GM19438 (cell line): ENCODE data around the gene GSX1.
"Not testable (repeated sequence)": the region's sequence is repeated elsewhere in the genome, so short reads cannot be mapped to it uniquely, and the experiment has no call there.

Source experiments
- ATAC-seq: cut with Tn5 transposase; IDR thresholded peaks from one replicate; pipeline ENCODE4 v1.9.1; 2021; ENCODE audit warnings: low read depth; ENCODE audit not compliant: unreplicated experiment

The GSX1 gene

DNA sequence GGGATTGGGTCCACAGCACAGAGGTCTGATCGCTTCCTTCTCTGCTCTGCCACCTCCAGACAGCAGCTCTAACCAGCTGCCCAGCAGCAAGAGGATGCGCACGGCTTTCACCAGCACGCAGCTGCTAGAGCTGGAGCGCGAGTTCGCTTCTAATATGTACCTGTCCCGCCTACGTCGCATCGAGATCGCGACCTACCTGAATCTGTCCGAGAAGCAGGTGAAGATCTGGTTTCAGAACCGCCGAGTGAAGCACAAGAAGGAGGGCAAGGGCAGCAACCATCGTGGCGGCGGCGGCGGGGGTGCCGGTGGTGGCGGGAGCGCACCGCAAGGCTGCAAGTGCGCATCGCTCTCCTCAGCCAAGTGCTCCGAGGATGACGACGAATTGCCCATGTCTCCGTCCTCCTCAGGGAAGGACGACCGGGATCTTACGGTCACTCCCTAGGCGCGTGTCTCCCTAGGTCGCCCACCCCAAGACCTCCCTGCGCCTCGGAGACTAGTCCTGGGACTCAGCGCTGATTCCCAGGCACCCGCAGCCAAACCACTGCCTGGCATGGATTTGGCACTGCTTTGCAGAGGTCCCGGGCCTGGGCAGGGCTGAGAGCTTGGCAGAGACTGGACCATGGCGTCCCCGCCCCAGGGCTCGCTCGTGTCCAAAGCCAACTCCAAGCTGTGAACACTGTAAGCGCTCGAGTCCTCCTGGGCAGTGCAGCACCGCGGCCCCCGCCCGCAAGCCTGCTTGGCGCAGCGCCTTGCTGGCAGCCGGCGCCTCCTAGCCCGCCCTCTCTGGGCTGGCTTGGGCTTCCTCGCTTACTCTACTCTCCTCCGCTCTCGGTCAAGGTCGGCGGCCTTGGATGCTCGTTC is 1.5 kb downstream of the GSX1 start:
- no peak for ATAC-seq

DNA sequence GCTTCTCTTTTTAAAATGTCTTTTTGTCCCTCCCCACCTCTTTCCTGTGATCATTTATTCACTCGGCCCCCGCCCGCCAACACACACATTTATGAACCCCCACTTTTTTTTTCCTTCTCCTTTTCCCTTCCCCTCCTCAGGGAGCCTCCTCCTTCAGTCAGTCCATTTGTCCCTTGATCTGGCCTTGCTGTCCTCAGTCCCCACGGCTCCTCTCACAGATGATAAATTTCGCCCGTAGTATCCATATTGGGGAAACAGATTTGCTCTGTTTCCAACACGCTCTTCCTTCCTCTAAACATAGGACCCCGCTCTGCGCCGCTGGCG is 2.0 kb downstream of the GSX1 start:
- no peak for ATAC-seq

DNA sequence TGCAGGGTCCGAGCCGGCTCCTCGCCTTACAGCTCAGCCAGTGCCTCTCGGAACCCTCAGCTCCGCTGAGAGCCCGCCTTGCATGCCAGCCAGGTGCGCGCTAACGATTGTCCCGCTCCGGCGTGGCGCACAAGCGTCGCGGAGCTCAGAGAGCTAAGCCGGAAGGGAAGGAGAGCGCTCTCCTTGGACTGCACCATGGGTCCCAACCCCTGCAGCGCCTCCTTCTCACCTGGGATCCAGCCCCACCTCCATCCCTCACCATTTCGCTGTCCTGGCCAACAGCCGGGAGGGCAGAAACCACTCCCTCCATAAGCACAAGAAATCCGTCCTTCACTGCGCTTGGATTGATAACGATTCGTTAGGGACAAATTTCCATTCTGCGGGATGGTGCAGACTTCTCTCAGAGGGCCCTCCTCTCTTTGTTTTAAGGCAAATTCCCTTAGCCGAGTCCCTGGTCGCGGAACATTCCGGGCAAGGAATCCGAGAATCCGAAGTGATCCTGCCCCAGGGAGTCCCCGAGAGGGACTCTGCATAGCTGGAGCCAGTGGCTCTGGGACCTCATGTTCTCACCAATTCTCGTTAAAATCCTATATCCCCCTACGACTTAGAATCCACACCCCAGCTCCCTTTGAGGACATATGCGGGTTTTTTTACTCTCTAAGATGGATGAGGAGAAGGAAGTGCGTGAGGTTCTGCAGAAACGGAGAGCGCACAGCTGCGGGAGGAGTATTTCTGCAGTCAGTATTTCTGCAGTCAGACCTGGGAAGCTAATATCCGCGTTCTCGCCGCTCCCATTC is 2.8 kb downstream of the GSX1 start:
- ATAC-seq = no peak

DNA sequence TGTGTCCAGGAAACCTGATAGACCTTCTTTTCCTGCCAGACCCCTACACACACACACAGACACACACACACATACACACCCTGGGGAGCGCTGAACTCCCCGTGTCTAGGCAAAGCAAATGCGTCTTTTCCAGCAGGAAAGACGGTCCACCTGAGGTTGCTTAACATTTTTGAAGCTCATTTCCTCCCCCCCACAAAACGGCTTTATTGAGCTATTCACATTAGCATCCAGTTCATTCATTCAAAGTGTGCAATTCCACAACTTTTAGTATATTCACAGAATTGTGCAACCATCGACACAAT is 3.4 kb downstream of the GSX1 start:
- no peak for ATAC-seq

DNA sequence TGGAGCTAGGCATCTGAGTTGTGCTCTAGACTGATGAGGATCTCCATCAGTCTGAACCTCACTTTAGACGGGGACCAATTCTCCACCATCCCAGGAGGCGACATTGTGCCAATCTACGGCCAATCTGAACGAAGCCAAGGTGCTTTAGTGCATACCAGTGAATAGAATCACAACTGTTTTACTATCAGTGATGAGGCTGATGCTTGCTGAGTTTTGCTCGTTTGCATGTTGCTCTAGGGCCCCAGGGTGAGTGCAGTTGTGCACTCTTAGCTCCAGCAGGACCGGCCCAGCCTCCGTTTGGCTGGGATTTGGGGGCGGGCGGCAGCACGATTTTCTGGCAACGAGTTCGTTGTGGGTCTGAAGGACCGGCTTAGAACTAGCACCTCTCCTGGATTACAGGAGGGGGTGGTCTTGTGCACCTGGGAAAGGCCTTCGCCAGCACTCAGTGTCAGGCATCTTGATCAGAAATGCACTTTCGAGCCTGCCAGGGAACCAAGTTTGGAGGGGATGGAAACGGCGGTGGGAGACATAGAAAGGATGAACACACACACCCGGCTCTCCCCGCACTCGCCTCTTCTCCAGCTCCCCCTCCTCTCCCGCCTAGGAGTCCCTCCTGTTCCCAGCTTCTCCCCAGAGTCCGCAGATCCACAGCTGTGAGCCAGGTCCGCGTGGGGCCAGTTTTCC is 4.4 kb downstream of the GSX1 start:
- no peak for ATAC-seq

DNA sequence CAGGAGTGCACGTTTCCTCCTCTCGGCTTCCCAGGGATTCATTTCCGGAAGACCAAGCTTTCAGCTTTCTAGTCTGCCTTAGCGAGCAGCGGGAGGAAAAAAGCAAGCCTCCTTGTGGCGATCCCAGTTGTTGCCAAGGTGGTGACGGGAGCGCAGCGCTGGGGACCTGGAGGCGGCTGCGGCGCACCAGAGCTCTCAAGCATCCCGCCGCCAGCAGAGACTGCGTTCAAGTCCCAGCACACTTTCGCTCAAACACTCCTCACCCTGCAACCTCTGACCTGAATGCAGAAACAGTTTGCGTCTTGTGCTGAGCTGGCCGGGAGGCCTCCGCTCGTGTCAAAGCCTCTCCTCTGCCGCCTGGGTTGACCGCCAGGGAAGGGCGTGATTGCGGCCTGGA is 4.9 kb downstream of the GSX1 start:
- no peak for ATAC-seq

DNA sequence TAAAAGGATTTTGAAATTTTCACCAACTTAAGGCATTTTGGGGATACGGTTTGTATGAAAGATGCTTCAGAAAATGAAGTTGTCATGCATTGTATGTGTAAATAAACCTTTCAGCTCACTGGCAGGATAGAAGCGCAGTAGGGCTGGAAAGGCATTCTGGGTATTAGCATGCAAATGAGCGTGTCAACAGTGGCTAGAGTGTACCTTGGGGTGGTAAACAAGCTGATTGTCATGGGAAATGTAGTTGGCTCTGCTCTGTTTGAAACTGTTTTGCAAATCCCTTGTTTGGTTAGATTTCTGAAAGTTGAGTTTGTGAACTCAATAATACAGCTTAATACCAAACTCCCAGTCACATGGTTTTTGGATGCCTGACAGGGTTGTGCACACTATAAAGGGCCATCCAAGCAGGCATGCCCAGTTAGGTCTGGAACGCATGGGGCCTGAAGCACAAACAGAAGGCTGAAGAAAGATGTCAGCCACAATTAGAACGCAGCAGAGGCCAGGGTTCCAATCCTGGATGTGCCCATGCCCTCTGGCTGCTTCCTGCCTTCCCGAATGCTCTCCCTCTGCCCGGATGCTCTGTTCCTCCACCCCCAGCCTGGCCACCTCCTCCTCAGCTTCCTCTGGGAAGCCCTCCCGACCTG is 14.6 kb downstream of the GSX1 start:
- no peak for ATAC-seq

DNA sequence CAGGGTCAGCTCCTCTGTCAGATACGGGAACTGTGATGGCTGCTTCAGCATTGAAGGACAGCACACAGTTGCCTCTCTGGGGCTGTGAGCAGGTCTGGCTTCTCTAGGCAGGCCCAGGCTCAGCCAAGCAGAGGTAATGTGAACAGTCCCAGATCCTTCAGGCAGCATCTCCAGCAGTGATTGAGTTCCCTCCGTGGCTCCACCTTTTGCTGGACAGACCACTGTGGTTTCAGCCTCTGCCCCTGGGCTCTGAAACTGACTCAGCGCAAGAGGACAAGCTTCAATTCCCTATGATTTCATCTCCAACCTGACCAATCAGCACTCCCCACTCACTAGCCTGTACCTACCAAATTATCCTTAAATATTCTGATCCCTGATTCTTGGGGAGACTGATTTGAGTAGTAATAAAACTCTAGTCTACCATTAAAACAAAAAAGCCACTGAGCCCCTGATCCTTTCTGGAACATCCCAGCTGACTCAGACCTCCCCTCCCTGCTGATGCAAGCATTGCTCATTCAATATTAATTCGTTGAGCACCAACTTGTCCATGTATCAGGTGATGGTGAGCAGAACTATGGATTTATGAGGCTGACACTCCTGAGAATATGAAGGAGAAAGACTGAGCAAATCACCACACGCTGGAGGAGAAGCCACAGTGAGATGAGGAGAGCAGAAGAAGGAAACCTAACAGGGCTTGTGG is 16.7 kb downstream of the GSX1 start:
- ATAC-seq = no peak

DNA sequence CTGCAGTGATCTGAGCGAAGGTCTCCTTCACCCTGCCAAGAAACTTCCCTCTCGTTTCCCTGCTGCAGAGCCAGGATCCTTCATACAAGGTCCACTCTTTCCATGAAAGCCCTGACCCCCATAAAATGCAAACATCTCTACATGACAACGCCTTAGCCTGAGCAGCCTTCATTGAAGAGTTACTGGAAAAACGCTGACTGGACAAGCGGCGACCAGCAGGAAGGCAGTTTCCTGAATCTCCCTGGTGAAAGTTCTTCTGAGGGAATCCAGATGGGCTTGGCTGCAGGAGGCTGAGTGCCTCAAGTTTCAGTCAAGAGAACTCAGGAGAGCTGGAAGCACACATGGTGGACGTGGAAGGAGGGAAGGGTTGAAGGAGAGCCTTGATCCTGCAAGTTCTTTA is 17.7 kb downstream of the GSX1 start:
- ATAC-seq = no peak

DNA sequence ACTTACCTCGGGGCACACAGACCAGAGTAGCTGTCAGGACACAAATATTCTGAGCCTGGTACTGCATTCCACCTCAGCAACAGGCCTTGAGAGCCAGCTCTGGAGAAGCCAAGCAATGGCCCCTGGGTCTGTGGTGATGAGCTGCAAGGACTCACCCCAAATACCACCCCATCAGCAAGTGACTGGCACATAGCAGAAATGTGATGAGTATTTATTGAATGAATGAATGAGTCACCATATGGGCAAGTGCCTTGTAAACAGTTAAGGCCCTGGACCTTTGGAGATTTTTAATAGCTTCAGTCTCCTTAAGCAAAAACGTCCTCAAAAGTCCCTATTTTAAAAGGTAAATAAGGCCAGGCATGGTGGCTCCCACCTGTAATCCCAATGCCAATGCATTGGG is 18.2 kb downstream of the GSX1 start:
- no peak for ATAC-seq

DNA sequence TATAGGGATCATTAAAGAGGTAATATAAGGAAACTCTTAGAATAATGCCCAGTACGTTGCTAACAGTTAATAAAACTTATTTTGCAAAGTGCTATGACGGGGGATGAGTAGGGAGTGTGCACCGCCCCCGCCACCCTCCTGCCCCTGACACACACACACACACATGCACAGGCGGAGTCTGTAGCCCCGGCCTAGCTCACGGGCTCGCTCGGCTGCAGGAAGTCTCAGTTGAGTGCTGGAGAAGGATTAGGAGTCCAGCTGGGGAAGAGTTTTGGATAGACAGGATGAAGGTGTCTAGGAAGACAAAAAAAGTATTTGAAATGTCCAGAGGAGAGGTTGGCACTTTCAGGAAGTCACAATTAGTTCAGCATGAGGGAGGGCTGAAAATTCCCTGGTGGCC is 21.5 kb downstream of the GSX1 start:
- no peak for ATAC-seq

DNA sequence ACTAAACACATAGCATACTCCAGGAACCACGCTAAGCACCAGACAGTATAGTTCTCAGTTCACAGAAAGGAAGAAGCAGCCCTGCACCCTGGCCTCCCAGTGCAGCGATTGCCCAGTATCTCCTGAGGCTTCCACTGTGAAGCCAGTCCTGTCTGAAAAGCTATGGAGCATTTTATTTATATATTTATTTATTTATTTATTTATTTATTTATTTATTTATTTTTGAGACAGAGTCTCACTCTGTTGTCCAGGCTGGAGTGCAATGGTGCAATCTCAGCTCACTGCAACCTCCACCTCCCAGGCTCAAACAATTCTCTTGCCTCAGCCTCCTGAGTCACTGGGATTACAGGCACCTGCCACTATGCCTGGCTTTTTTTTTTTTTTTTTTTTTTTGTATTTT is 25.5 kb downstream of the GSX1 start:
- not testable (repeated sequence) for ATAC-seq

DNA sequence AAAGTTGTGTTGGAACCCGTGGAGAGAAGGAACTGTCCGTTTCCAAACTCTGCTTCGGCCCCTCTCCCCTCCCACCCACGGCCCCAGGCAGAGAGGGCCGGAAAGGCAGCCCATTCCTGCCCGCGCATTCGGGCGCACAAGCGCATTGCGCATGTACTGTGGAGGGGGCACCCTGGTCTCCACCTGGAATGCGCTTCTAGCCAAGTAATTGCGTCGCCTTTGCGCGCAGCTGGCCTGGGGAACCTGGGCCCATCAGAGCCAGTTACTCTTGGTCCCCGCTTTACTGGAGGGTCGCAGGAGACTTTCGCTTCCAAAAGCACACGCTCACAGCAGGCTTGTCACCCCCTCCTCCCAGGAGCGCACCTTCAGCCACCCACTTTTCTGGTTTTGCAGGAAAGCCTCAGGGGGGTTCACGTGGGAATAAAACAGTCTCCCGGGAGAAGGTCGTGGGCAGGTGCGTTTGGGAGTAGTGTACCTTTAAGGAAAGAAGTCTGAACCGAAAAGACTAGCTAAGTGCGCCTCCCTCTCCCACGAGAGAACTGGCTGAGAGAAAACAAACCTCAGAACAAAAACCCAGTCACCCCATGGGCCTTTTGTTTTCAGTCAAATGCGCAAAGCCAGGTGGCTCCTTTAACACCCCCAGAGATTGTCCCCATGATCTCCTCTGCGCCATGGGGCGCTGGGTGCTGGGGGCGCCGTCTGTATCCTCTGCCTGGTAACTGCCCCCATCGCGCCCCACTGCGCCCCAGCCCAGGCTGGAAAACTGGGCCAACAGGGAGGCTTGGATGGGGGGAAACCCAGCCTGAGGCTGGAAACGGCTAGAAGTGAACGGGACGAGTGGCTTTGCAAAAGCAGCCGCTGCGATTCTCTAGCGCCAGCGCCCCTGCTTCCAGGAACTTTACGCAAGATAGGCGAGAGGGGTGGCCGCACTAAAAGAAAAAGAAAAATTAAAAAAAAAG is 28.5 kb downstream of the GSX1 start:
- no peak for ATAC-seq

DNA sequence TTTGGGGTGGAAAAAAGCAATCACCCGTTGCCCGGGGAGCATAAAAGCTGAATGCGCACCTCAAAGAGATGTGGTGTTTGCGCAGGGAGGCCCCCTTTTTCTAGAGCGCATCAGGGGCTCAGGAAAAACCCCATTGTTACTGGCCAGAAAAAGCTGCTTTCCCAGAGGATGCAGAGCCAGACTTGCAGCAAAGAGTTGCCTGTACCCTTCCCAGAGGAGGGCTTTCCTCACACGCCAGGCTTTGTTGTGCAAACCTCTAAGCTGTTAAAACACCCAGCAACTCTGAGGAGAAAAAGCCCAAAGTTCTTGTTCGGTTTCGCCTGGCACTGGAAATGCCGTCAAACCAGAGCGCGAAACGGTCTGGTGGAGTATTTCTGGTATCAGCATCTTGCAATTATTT is 29.3 kb downstream of the GSX1 start:
- no peak for ATAC-seq

DNA sequence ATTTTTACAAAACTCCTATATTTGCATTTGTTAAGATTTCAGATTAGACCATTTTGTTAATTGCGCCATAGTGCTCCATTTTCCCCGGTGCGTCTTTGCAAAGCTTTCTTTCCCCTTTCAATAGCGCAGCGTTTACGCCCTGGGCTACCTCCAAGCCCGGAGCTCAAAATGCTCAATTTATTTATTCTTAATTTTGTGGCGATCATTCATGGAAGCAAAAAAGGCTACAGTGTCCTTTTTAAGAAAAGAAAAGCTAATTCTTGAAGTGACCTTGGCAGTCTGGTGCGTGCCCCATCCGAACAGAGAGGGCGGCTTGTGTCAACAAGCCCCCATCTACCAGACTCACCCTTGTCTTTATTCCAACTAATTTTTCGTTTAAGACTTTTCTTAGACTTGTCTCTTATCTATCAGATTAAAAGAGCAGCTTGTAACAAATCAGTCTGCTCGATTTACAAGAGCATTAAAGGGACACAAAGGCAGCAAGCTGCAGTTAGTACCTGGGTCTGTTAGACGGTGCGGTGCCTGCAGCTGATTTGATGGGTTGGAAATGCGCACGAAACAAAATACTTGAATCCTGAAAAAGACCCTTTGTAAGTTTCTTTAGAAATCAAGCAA is 30.1 kb downstream of the GSX1 start:
- ATAC-seq = no peak

DNA sequence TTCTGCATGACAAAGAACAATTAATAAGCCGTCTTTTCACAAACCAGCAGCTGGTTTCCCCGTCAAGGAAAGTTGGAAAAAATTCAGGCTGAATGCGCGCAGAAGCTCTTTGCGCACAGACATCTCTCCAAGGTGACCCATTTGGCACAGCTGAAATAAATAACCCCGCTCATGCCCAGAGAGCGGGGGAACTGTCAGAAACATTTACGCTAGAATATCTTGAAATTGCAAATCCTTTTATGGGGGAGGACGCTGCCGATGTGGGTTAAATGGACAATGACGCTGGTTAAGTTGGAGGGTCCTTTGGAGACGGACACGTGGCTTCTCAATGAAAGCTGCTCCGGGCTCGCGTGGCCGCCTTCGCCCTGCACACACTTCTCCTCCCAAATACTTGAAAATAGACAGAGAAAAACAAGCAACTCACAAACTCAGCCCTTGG is 30.6 kb downstream of the GSX1 start:
- ATAC-seq = no peak

DNA sequence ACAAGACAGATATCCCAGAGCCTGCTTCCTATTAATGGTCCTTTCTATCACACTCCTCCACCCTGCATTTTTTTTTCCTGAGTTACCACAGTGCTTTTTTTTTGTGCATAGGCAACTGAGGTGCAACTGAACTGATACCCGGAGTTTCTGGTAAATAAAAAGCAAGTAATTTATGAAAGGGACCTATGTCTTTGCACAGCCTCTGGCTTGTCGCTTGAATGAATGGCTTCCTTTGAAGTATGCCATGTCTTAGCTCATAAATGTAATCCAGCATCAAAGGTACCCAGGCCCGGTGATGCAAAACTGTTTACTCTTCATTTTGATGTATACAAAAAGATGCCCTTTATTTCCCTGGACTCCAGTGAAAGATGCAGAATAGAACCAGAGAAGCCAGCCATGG is 31.8 kb downstream of the GSX1 start:
- no peak for ATAC-seq

DNA sequence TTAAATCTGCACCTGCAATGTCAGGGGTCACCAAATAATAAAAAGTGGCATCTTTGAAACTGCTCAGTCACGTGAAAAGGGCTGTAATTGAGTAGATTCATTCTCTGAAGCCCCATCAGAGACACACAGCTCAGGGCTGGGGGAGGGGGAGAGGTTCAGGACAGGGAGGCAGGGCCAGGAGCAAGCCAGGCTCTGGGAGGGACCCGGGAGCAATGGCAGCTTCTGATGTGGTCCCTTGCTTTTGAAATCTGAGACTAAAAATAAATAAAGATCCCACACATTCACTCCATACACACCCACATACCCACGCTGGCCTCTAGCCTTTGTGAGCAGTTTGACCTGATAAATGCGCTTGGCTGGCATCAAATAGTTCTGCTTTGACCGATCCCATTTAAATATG is 32.8 kb downstream of the GSX1 start:
- ATAC-seq = no peak
